ENCODE data around the gene KAT5. TPM values are rescaled to one million over a fixed set of nuclear protein-coding genes. Genes with fewer than 3 reads are reported as not detected.
A peak's percentile ranks its signal among the peaks of the same experiment; 100 is the strongest.

KAT5 gene
- total and polyA plus RNA-seq, 2 of the 13 experiments (the other 11 are each of a cell fraction or from before 2014, with no cell fraction given): 35.2 to 48.3 TPM

DNA sequence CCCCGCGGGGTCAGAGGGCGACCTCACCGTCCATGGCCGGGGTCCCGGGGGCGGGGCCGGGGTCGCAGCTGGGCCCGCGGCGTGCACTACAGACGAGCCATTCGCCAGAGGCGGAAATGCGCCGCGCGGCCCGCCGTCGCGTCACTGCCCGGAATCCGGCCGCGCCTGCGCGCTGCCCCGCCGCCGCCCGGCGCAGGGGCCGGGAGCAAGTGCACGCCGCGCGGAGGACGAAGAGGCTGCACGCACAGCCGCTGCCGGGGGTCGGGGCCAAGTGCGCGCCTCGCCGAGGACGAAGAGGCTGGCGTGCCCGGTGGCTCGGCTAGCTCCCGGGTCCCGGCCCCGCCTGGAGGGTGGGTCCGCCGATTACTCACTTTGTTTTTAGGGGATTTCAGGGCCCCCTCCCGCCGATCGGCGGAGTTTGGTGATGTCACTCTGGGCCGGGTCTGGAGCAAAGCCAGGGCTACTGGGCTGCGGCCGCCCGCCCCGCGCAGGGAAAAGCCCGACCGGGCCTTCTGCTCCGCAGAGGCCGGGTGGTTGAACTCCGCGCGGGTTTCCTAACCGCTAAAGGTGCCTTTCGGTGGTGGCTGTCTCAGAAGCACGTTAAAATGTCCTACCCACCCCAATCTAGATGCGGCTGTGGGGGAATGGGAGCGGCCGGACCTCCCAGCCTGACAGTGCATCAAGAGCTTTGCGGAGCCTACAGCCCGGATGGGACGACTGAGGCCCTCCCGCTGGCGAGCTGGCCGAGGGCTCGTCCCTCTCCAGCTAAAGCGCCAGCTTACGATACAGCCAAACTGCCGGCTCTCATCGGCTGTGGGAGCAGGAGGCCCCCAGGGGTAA, 49.0 kb upstream of the KAT5 start, which contains the start of gene RELA (continued):
- TF ChIP-seq ELF3 (CRISPR knock-in tag; IDR thresholded peaks at IDR 0.05) (peak; percentile 61; the same call in 1 of the 2 replicates), ZNF737 (CRISPR knock-in tag; IDR thresholded peaks at IDR 0.05; ENCODE audit: borderline replicate concordance) (no peak), ZFP90 (CRISPR knock-in tag; IDR thresholded peaks at IDR 0.05; ENCODE audit: borderline replicate concordance) (peak; percentile 55; the same call in 1 of the 2 replicates), ZBTB1 (CRISPR knock-in tag; IDR thresholded peaks at IDR 0.05; ENCODE audit: borderline replicate concordance) (no peak), SIN3B (IDR thresholded peaks at IDR 0.05; ENCODE audit: low read length) (0 out of 2 replicates have a peak, but pooled peaks have one; percentile 40), ESRRA (CRISPR knock-in tag; IDR thresholded peaks at IDR 0.05; ENCODE audit: low read depth) (no peak; the same call in 1 of the 2 replicates), TP53 (CRISPR knock-in tag; conservative IDR thresholded peaks at IDR 0.05) (no peak), ZNF282 (IDR thresholded peaks at IDR 0.05; ENCODE audit: partially characterized antibody) (no peak), ZNF782 (CRISPR knock-in tag; IDR thresholded peaks at IDR 0.05; ENCODE audit: borderline replicate concordance) (no peak), JUND (CRISPR knock-in tag; IDR thresholded peaks at IDR 0.05) (0 out of 2 replicates have a peak, but pooled peaks have one; percentile 14), ZFP62 (CRISPR knock-in tag; IDR thresholded peaks at IDR 0.05) (no peak), MAFK (conservative IDR thresholded peaks at IDR 0.05 in 1 of 2, IDR thresholded peaks at IDR 0.05 in 1 of 2; ENCODE audit: low read length in 2 of 2) (no peak), FOXA1 (IDR thresholded peaks at IDR 0.05) (no peak), FOXA1 (CRISPR knock-in tag; IDR thresholded peaks at IDR 0.05) (no peak), KAT2B (IDR thresholded peaks at IDR 0.05; ENCODE audit: borderline replicate concordance, low read depth, low read length) (no peak), AKAP8 (CRISPR knock-in tag; IDR thresholded peaks at IDR 0.05) (no peak), TSC22D2 (CRISPR knock-in tag; IDR thresholded peaks at IDR 0.05; ENCODE audit: borderline replicate concordance) (no peak; the same call in 1 of the 2 replicates), KDM5A (IDR thresholded peaks at IDR 0.05; ENCODE audit: borderline replicate concordance, low read length) (no peak; the same call in 1 of the 2 replicates), SP4 (CRISPR knock-in tag; IDR thresholded peaks at IDR 0.05) (peak; percentile 82)
- TF ChIP-seq, protein P1, sequence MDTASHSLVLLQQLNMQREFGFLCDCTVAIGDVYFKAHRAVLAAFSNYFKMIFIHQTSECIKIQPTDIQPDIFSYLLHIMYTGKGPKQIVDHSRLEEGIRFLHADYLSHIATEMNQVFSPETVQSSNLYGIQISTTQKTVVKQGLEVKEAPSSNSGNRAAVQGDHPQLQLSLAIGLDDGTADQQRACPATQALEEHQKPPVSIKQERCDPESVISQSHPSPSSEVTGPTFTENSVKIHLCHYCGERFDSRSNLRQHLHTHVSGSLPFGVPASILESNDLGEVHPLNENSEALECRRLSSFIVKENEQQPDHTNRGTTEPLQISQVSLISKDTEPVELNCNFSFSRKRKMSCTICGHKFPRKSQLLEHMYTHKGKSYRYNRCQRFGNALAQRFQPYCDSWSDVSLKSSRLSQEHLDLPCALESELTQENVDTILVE (CRISPR knock-in tag; IDR thresholded peaks at IDR 0.05): peak; percentile 83
- TF ChIP-seq, protein P2, sequence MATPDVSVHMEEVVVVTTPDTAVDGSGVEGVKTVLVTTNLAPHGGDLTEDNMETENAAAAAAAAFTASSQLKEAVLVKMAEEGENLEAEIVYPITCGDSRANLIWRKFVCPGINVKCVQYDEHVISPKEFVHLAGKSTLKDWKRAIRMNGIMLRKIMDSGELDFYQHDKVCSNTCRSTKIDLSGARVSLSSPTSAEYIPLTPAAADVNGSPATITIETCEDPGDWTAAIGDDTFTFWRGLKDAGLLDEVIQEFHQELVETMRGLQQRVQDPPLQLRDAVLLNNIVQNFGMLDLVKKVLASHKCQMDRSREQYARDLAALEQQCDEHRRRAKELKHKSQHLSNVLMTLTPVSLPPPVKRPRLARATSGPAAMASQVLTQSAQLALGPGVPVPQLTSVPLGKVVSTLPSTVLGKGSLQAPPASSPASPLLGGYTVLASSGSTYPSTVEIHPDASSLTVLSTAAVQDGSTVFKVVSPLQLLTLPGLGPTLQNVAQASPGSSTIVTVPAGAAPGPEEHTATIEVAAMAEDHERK (CRISPR knock-in tag; IDR thresholded peaks at IDR 0.05; ENCODE audit: low read depth): no peak
- TF ChIP-seq, protein P3, sequence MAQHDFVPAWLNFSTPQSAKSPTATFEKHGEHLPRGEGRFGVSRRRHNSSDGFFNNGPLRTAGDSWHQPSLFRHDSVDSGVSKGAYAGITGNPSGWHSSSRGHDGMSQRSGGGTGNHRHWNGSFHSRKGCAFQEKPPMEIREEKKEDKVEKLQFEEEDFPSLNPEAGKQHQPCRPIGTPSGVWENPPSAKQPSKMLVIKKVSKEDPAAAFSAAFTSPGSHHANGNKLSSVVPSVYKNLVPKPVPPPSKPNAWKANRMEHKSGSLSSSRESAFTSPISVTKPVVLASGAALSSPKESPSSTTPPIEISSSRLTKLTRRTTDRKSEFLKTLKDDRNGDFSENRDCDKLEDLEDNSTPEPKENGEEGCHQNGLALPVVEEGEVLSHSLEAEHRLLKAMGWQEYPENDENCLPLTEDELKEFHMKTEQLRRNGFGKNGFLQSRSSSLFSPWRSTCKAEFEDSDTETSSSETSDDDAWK (CRISPR knock-in tag; IDR thresholded peaks at IDR 0.05): no peak
- TF ChIP-seq, protein P4, sequence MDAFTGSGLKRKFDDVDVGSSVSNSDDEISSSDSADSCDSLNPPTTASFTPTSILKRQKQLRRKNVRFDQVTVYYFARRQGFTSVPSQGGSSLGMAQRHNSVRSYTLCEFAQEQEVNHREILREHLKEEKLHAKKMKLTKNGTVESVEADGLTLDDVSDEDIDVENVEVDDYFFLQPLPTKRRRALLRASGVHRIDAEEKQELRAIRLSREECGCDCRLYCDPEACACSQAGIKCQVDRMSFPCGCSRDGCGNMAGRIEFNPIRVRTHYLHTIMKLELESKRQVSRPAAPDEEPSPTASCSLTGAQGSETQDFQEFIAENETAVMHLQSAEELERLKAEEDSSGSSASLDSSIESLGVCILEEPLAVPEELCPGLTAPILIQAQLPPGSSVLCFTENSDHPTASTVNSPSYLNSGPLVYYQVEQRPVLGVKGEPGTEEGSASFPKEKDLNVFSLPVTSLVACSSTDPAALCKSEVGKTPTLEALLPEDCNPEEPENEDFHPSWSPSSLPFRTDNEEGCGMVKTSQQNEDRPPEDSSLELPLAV (CRISPR knock-in tag; conservative IDR thresholded peaks at IDR 0.05; ENCODE audit: low read depth): no peak
